ENCODE measurements around the gene SCNN1G.

Gene SCNN1G

DNA sequence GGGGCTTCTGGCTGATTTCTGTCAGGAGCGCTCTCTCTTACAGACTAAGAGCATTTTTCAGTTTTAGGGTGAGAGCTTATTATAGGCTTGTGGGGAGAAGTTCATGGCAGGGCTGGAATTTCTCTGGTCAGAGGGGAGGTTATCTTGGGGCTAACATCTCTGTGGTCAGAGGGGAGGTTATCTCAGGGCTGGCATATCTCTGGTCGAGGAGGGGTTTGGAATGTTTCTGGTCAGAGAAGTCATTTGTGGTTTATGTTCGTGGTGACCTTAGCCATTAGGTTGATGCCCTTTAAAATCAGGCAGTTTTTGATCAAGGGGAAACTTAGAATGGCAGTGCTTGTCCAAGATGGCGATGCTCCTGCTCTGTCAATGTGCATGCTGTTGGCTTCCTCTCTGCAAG, 22.5 kb upstream of the SCNN1G start:
- H3K27ac ChIP-seq: no peak overlapping the region
- TF ChIP-seq, protein P1, sequence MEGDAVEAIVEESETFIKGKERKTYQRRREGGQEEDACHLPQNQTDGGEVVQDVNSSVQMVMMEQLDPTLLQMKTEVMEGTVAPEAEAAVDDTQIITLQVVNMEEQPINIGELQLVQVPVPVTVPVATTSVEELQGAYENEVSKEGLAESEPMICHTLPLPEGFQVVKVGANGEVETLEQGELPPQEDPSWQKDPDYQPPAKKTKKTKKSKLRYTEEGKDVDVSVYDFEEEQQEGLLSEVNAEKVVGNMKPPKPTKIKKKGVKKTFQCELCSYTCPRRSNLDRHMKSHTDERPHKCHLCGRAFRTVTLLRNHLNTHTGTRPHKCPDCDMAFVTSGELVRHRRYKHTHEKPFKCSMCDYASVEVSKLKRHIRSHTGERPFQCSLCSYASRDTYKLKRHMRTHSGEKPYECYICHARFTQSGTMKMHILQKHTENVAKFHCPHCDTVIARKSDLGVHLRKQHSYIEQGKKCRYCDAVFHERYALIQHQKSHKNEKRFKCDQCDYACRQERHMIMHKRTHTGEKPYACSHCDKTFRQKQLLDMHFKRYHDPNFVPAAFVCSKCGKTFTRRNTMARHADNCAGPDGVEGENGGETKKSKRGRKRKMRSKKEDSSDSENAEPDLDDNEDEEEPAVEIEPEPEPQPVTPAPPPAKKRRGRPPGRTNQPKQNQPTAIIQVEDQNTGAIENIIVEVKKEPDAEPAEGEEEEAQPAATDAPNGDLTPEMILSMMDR (conservative IDR thresholded peaks at IDR 0.05; ENCODE audit: low read depth): no peak
- ChIA-PET CTCF (no interaction called here), POLR2A (ENCODE audit: low non-redundant PET) (no interaction called here)
- no peak for DNase-seq (ENCODE audit: low spot score)

DNA sequence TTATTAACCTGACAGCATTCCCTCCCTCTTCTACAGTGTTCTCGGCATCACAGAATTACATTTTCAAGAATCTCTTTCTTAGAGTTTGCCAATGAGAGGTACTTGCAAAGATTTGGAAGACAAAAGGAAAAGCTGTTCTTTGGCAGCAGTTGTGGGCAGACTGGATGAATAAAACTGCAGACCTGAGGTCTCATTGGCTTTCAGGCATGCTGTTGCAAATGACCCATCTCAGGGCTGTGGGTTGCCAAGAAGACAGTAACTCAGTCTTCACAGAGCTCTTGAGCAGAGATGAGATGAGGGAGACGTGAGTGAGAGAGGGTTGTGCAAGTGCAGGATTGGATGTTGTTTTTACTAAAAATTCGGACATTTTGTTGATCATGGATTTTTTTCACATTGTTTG, 22.0 kb upstream of the SCNN1G start:
- CTCF ChIA-PET: interaction anchor here (0.5 kb wide), 1 partner anchor 21 kb away, joined by 8 read pairs; no protein-coding TSS in a partner anchor
- TF ChIP-seq, protein P1 (conservative IDR thresholded peaks at IDR 0.05; ENCODE audit: low read depth): no peak
- no peak for DNase-seq (ENCODE audit: low spot score)
- POLR2A ChIA-PET (ENCODE audit: low non-redundant PET): no interaction called here
- no peak overlapping the region for H3K27ac ChIP-seq

DNA sequence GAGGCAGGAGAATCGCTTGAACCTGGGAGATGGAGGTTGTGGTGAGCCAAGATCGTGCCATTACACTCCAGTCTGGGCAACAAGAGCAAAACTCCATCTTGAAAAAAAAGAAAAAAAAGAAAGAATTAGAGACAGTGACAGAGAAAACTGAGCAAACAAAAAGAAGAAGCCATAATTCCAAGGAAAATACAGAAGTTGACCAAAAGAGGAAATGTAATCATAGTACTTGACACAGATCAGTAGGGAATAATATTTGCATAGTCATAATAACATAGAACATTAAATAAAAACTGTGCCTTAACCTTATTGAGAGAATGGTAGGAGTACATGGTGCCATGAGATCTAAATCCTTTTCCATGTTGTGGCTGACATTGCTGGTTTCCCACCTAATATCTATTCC, 18.6 kb upstream of the SCNN1G start:
- ChIA-PET CTCF (interaction anchor here (0.6 kb wide), 1 partner anchor 270 kb away, joined by 3 read pairs; no protein-coding TSS in a partner anchor), POLR2A (ENCODE audit: low non-redundant PET) (no interaction called here)
- TF ChIP-seq, protein P1 (conservative IDR thresholded peaks at IDR 0.05; ENCODE audit: low read depth): no peak
- no peak overlapping the region for H3K27ac ChIP-seq
- DNase-seq (ENCODE audit: low spot score): no peak

DNA sequence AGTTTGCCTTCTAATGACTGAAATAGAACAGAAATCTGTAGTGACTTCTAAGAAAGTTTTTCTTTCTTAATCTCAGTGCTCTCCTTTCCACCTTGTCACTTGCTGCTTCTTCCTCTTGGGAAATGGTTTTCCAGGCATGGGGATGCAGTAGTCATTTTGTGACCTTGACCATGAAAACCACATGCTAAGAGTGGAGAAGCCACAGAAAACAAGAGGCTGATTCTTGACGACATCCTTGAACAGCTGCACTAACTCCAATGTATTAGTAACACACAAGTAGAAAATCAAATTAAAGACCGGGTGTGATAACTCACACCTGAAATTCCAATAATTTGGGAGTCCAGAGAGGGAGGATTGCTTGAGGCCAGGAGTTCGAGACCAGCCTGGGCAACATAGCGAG, 17.8 kb upstream of the SCNN1G start:
- H3K27ac ChIP-seq: no peak overlapping the region
- POLR2A ChIA-PET (ENCODE audit: low non-redundant PET): no interaction called here
- TF ChIP-seq, protein P1 (conservative IDR thresholded peaks at IDR 0.05; ENCODE audit: low read depth): no peak
- no peak for DNase-seq (ENCODE audit: low spot score)
- CTCF ChIA-PET: no interaction called here

DNA sequence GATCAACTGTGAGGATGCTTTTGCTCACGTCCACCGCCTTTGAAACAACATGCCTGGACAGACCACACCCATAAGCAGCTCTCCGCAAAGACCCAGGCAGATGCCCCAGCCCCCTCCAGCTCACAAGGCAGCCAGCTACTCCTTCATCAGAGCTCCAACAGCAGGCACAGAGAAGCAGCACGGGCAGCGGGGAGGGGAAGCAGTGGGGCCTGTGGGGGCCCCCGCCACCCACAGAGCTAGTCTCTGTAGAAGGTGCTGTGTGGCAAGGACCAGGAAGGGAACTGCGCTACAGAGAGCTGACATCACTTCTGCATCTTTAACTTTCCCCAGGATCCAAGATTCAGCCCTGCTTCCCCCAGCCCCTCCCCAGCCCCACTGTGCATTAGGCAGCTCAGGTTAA, 10.0 kb upstream of the SCNN1G start:
- no peak for DNase-seq (ENCODE audit: low spot score)
- ChIA-PET CTCF (no interaction called here), POLR2A (ENCODE audit: low non-redundant PET) (no interaction called here)
- TF ChIP-seq, protein P1 (conservative IDR thresholded peaks at IDR 0.05; ENCODE audit: low read depth): no peak
- H3K27ac ChIP-seq: no peak overlapping the region

DNA sequence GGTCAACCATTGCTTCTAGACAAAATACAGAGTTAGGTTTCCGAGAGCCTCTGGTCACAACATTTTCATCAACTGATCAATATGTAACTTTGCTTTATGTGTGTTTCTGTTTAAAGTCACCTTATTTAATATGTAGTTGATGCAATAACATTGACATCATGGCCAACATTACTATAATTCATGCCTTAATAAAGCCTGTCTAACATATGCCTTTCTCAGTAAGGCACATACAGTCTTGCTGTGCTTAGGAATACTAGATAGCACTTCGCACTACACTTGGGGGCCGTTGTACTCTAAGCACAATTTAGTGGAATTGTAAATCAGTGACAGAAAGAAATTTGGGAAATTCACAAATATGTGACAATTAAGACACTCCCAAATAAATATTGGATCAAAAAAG, 9.6 kb upstream of the SCNN1G start:
- DNase-seq (ENCODE audit: low spot score): no peak
- POLR2A ChIA-PET (ENCODE audit: low non-redundant PET): no interaction called here
- no peak overlapping the region for H3K27ac ChIP-seq
- CTCF ChIA-PET: no interaction called here
- TF ChIP-seq, protein P1 (conservative IDR thresholded peaks at IDR 0.05; ENCODE audit: low read depth): no peak

DNA sequence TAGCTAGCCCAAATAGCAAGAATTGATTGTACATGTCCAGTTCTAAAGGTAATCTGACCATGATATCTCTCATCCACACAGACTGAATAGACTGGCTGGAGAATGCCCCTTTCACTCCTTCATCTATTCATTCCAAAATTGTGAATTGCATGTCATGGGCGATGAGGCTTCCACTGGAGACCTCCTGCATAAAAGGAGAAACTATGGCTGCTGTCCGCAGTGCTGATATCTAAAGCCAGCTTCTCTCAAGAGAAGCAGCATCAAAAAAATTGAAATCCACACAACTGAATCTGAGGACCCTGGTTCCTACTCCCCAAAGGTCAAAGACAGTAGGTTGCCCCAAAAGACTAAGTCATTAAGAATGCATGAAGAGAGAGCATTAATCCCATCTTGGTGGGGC, 7.9 kb upstream of the SCNN1G start:
- peak; percentile 13 for DNase-seq (ENCODE audit: low spot score)
- TF ChIP-seq, protein P1 (conservative IDR thresholded peaks at IDR 0.05; ENCODE audit: low read depth): no peak
- CTCF ChIA-PET: no interaction called here
- POLR2A ChIA-PET (ENCODE audit: low non-redundant PET): no interaction called here
- no peak overlapping the region for H3K27ac ChIP-seq
